Limb (tissue), 2 donors: ENCODE measurements around the gene KIAA0232.
"Not testable (repeated sequence)": the region's sequence is repeated elsewhere in the genome, so short reads cannot be mapped to it uniquely, and the experiment has no call there.

Experiments
- DNase-seq, 2 donors: peaks; one replicate each; pipeline ENCODE4 v3.0.0-alpha.2; 2016; ENCODE audit errors: extremely low spot score in 2 of 2

KIAA0232 gene

GRCh38 chr4:6806924-6807626, 24.5 kb downstream of the KIAA0232 start:
- DNase-seq = no peak

- DNase-seq = no peak
Measured at GRCh38 chr4:6808259-6808658, 25.7 kb downstream of the KIAA0232 start.

GRCh38 chr4:6811165-6811564, 28.6 kb downstream of the KIAA0232 start:
- no peak for DNase-seq

GRCh38 chr4:6812766-6813165, 30.2 kb downstream of the KIAA0232 start:
- DNase-seq = no peak

- DNase-seq = no peak
Measured at GRCh38 chr4:6813725-6814124, 31.2 kb downstream of the KIAA0232 start.

GRCh38 chr4:6815029-6815836, 32.7 kb downstream of the KIAA0232 start:
- DNase-seq = no peak

GRCh38 chr4:6819295-6819694, 36.8 kb downstream of the KIAA0232 start:
- DNase-seq = no peak

- DNase-seq = no peak
Measured at GRCh38 chr4:6820695-6821094, 38.2 kb downstream of the KIAA0232 start.

GRCh38 chr4:6824071-6824470, 41.5 kb downstream of the KIAA0232 start:
- no peak for DNase-seq

GRCh38 chr4:6824772-6825402, 42.4 kb downstream of the KIAA0232 start:
- DNase-seq = no peak

- DNase-seq = no peak
Measured at GRCh38 chr4:6825403-6825802, 42.9 kb downstream of the KIAA0232 start.

GRCh38 chr4:6826781-6827508, 44.4 kb downstream of the KIAA0232 start:
- no peak for DNase-seq

- DNase-seq = no peak
Measured at GRCh38 chr4:6829086-6829485, 46.6 kb downstream of the KIAA0232 start.

GRCh38 chr4:6834867-6835266, 52.3 kb downstream of the KIAA0232 start:
- no peak for DNase-seq

GRCh38 chr4:6835616-6836015, 53.1 kb downstream of the KIAA0232 start:
- not testable (repeated sequence) for DNase-seq

- DNase-seq = not testable (repeated sequence)
Measured at GRCh38 chr4:6837106-6837505, 54.6 kb downstream of the KIAA0232 start.

- DNase-seq = no peak
Measured at GRCh38 chr4:6839579-6839978, 57.1 kb downstream of the KIAA0232 start.

- DNase-seq = no peak
Measured at GRCh38 chr4:6840062-6840976, 57.8 kb downstream of the KIAA0232 start.

- DNase-seq = no peak
Measured at GRCh38 chr4:6845027-6845426, 62.5 kb downstream of the KIAA0232 start.

- DNase-seq = no peak
Measured at GRCh38 chr4:6845574-6845973, 63.0 kb downstream of the KIAA0232 start.

- DNase-seq = no peak
Measured at GRCh38 chr4:6847178-6847577, 64.7 kb downstream of the KIAA0232 start.
